Fibroblast of lung (primary cell): ENCODE measurements around the gene ALDH4A1.

ENCODE experiments used
- EZH2 ChIP-seq: IDR thresholded peaks from 2 replicates; pipeline ENCODE4 v1.5.1; 2012; ENCODE audit warnings: low read length, control low read depth, mild to moderate bottlenecking; ENCODE audit errors: missing control alignments
- TF ChIP-seq, protein P1 (sequence below), 2 donors: IDR thresholded peaks in 1 of 2; conservative IDR thresholded peaks in 1 of 2; 1 replicate in 1 of 2; 2 replicates in 1 of 2; pipeline ENCODE4 v1.5.1; 2011 to 2012; ENCODE audit warnings: low read length in 2 of 2, control low read depth in 1 of 2, inconsistent platforms in 1 of 2, low read depth in 1 of 2, mild to moderate bottlenecking in 1 of 2

DNA sequence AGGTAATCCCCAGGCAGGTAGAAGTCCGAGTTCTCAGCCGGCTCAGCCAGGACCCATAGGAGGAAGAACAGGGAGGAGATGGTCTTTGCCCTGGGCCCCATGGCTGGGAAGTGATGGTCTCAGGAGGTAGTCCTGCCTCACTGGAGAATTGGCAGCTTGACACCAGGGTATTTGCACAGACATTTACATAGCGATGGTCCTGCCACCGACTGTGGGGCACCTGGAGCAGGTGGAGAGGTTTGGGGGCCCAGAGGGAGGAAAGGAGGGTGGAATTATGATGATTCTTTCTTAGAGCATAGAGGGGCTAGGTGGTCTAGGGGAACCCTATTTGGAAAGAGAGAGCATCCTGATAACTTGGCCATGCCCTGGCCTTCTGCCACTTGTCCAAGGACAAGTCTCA lies 42.8 kb downstream of the ALDH4A1 start, which contains the start of gene TAS1R2:
- TF ChIP-seq, protein P1, sequence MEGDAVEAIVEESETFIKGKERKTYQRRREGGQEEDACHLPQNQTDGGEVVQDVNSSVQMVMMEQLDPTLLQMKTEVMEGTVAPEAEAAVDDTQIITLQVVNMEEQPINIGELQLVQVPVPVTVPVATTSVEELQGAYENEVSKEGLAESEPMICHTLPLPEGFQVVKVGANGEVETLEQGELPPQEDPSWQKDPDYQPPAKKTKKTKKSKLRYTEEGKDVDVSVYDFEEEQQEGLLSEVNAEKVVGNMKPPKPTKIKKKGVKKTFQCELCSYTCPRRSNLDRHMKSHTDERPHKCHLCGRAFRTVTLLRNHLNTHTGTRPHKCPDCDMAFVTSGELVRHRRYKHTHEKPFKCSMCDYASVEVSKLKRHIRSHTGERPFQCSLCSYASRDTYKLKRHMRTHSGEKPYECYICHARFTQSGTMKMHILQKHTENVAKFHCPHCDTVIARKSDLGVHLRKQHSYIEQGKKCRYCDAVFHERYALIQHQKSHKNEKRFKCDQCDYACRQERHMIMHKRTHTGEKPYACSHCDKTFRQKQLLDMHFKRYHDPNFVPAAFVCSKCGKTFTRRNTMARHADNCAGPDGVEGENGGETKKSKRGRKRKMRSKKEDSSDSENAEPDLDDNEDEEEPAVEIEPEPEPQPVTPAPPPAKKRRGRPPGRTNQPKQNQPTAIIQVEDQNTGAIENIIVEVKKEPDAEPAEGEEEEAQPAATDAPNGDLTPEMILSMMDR (conservative IDR thresholded peaks at IDR 0.05 in 1 of 2, IDR thresholded peaks at IDR 0.05 in 1 of 2; ENCODE audit: low read depth in 1 of 2, low read length in 2 of 2) = no peak
- TF ChIP-seq EZH2 = no peak
